Stimulated activated CD8-positive, alpha-beta memory T cell treated with anti-CD3 and anti-CD28 coated beads, Interleukin-15, amount 100 ng/mL, for 48 hours (primary cell): Measurements from ENCODE around the gene OR52W1.
"Not testable (repeated sequence)": the region's sequence is repeated elsewhere in the genome, so short reads cannot be mapped to it uniquely, and the experiment has no call there.

ENCODE experiments used
- DNase-seq, 2 donors: peaks; one replicate each; pipeline ENCODE4 v3.0.0-alpha.2; 2020; ENCODE audit warnings: low read depth in 2 of 2

The OR52W1 gene

GRCh38 chr11:6217722-6218121, 18.7 kb downstream of the OR52W1 start:
- DNase-seq: no peak

GRCh38 chr11:6219359-6219758, 20.3 kb downstream of the OR52W1 start:
- DNase-seq: no peak

GRCh38 chr11:6223854-6224253, 24.8 kb downstream of the OR52W1 start:
- DNase-seq: no peak

GRCh38 chr11:6224421-6224820, 25.4 kb downstream of the OR52W1 start:
- no peak for DNase-seq

- DNase-seq: no peak
These were observed 26.0 kb downstream of the OR52W1 start for GRCh38 chr11:6225024-6225423.

- no peak for DNase-seq
These were observed 26.9 kb downstream of the OR52W1 start for GRCh38 chr11:6225896-6226295.

GRCh38 chr11:6228520-6228919, 29.5 kb downstream of the OR52W1 start:
- no peak for DNase-seq

- DNase-seq: no peak
These were observed 30.9 kb downstream of the OR52W1 start for GRCh38 chr11:6229911-6230310.

- DNase-seq: no peak
These were observed 33.9 kb downstream of the OR52W1 start for GRCh38 chr11:6232899-6233298.

GRCh38 chr11:6233984-6234386, 35.0 kb downstream of the OR52W1 start:
- DNase-seq: no peak

GRCh38 chr11:6234387-6235107, 35.5 kb downstream of the OR52W1 start, which contains the start of gene FHIP1B:
Gene FHIP1B, minus strand, starts transcription at chr11:6234636. Its CDS starts 10,120 bp downstream, at chr11:6224516.
- peak; percentile 100 for DNase-seq

GRCh38 chr11:6237266-6237665, 38.2 kb downstream of the OR52W1 start:
- no peak for DNase-seq

- DNase-seq: no peak
These were observed 38.8 kb downstream of the OR52W1 start for GRCh38 chr11:6237761-6238302.

- DNase-seq: no peak
These were observed 39.9 kb downstream of the OR52W1 start, which contains the start of gene CNGA4 for GRCh38 chr11:6238902-6239301. Gene CNGA4, plus strand, starts transcription at chr11:6239089. Its CDS starts 118 bp downstream, at chr11:6239207.

- DNase-seq: no peak
These were observed 41.1 kb downstream of the OR52W1 start for GRCh38 chr11:6240139-6240538.

GRCh38 chr11:6240781-6241180, 41.8 kb downstream of the OR52W1 start:
- DNase-seq: no peak

GRCh38 chr11:6241316-6241715, 42.3 kb downstream of the OR52W1 start:
- DNase-seq: no peak

GRCh38 chr11:6245536-6245935, 46.5 kb downstream of the OR52W1 start:
- DNase-seq: no peak

- DNase-seq: no peak
These were observed 49.2 kb downstream of the OR52W1 start for GRCh38 chr11:6248248-6248647.

- not testable (repeated sequence) for DNase-seq
These were observed 49.9 kb downstream of the OR52W1 start for GRCh38 chr11:6248897-6249296.
